SK-N-SH treated with all-trans-retinoic acid at 6 μM for 48 hours (cell line): ENCODE data around the gene SLC22A23.

Experiments used
- ATAC-seq: fragments of 200-7000 bp; cut with Tn5 transposase; 3 replicates; pipeline ENCODE4 v1.9.1; 2020; ENCODE audit warnings: mild to moderate bottlenecking, moderate library complexity
- ARNTL ChIP-seq: fragments of 450-650 bp; formaldehyde crosslinking; IDR thresholded peaks from 2 replicates; pipeline ENCODE4 v1.5.0; 2020; ENCODE audit warnings: low read depth, mild to moderate bottlenecking, moderate library complexity, borderline replicate concordance
- CSDC2 ChIP-seq: fragments of 250-450 bp; sonication (Bioruptor Pico); IDR thresholded peaks from 2 replicates; pipeline ENCODE4 v1.5.0; 2020; ENCODE audit warnings: mild to moderate bottlenecking, moderate library complexity
- ESRRG ChIP-seq: fragments of 250-450 bp; sonication (Bioruptor Pico); IDR thresholded peaks from 2 replicates; pipeline ENCODE4 v1.6.1; 2021; ENCODE audit warnings: mild to moderate bottlenecking
- GLIS3 ChIP-seq: fragments of 250-450 bp; sonication (Bioruptor Pico); IDR thresholded peaks from 2 replicates; pipeline ENCODE4 v1.5.0; 2020; ENCODE audit warnings: mild to moderate bottlenecking, moderate library complexity
- ISL1 ChIP-seq: fragments of 250-450 bp; sonication (Bioruptor Pico); IDR thresholded peaks from 2 replicates; pipeline ENCODE4 v2.1.2; 2022; ENCODE audit warnings: mild to moderate bottlenecking, moderate library complexity
- PPARA ChIP-seq: fragments of 250-450 bp; sonication (Bioruptor Pico); IDR thresholded peaks from 2 replicates; pipeline ENCODE4 v1.5.0; 2020; ENCODE audit warnings: mild to moderate bottlenecking, borderline replicate concordance
- RARB ChIP-seq: fragments of 250-450 bp; sonication (Bioruptor Pico); IDR thresholded peaks from 2 replicates; pipeline ENCODE4 v1.8.0; 2021; ENCODE audit warnings: mild to moderate bottlenecking, moderate library complexity
- SNAI2 ChIP-seq: fragments of 250-450 bp; sonication (Bioruptor Pico); IDR thresholded peaks from 2 replicates; pipeline ENCODE4 v1.5.0; 2020; ENCODE audit warnings: mild to moderate bottlenecking, moderate library complexity
- TCF4 ChIP-seq: fragments of 250-450 bp; sonication (Bioruptor Pico); IDR thresholded peaks from 2 replicates; pipeline ENCODE4 v1.8.0; 2021; ENCODE audit warnings: mild to moderate bottlenecking, moderate library complexity, borderline replicate concordance
- TOX ChIP-seq: fragments of 250-450 bp; sonication (Bioruptor Pico); IDR thresholded peaks from 2 replicates; pipeline ENCODE4 v1.8.0; 2021; ENCODE audit warnings: mild to moderate bottlenecking, moderate library complexity, borderline replicate concordance
- ZC3H10 ChIP-seq: fragments of 250-450 bp; sonication (Bioruptor Pico); IDR thresholded peaks from 2 replicates; pipeline ENCODE4 v1.5.1; 2021; ENCODE audit warnings: mild to moderate bottlenecking, moderate library complexity
- ZFP3 ChIP-seq: fragments of 250-450 bp; sonication (Bioruptor Pico); IDR thresholded peaks from 2 replicates; pipeline ENCODE4 v1.5.0; 2020; ENCODE audit warnings: mild to moderate bottlenecking, moderate library complexity
- ZFP30 ChIP-seq: fragments of 450-650 bp; formaldehyde crosslinking; IDR thresholded peaks from 2 replicates; pipeline ENCODE4 v1.5.0; 2022; ENCODE audit warnings: mild to moderate bottlenecking, moderate library complexity
- ZNF565 ChIP-seq: fragments of 450-650 bp; formaldehyde crosslinking; conservative IDR thresholded peaks from 2 replicates; pipeline ENCODE4 v1.5.0; 2020; ENCODE audit warnings: low read depth, mild to moderate bottlenecking, moderate library complexity
- ZNF70 ChIP-seq: fragments of 450-650 bp; formaldehyde crosslinking; IDR thresholded peaks from 2 replicates; pipeline ENCODE4 v1.5.0; 2020; ENCODE audit warnings: mild to moderate bottlenecking, moderate library complexity
- ZNF8 ChIP-seq: fragments of 450-650 bp; formaldehyde crosslinking; IDR thresholded peaks from 2 replicates; pipeline ENCODE4 v1.5.0; 2020; ENCODE audit warnings: mild to moderate bottlenecking, moderate library complexity
- TF ChIP-seq, protein P1 (sequence below): fragments of 250-450 bp; sonication (Bioruptor Pico); IDR thresholded peaks from 2 replicates; pipeline ENCODE4 v1.5.1; 2021; ENCODE audit warnings: mild to moderate bottlenecking, moderate library complexity
- TF ChIP-seq, protein P2 (sequence below): fragments of 250-450 bp; sonication (Bioruptor Pico); IDR thresholded peaks from 2 replicates; pipeline ENCODE4 v1.8.0; 2021; ENCODE audit warnings: low read depth, mild to moderate bottlenecking, moderate library complexity, borderline replicate concordance
- TF ChIP-seq, protein P3 (sequence below): fragments of 250-450 bp; sonication (Bioruptor Pico); IDR thresholded peaks from 2 replicates; pipeline ENCODE4 v1.5.1; 2020; ENCODE audit warnings: low read depth, mild to moderate bottlenecking, moderate library complexity
- TF ChIP-seq, protein P4 (sequence below): fragments of 250-450 bp; sonication (Bioruptor Pico); IDR thresholded peaks from 2 replicates; pipeline ENCODE4 v1.8.0; 2020; ENCODE audit warnings: mild to moderate bottlenecking, moderate library complexity, borderline replicate concordance
- TF ChIP-seq, protein P5 (sequence below): fragments of 250-450 bp; sonication (Bioruptor Pico); IDR thresholded peaks from 2 replicates; pipeline ENCODE4 v1.5.0; 2020; ENCODE audit warnings: mild to moderate bottlenecking, moderate library complexity

SLC22A23 gene

DNA sequence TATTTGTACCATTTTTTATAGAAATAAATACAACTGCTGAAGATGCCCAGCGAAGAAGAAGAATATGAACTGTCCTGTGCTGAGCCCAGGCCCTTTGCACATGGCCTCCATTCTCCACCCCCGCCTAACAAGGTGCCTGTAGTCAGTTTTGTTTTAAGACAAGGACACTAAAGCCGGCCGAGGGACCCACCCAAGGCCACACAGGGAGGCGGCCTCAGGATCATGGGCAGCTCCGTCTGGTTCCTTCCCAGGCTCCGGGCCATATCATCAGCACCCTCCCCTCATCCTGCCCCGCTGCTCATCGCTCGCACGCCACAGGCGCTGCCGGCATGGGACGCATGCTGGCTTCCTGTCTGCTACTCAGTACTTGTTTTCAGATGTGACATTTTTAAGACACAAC lies 176.8 kb downstream of the SLC22A23 start:
- no peak for TF ChIP-seq ZC3H10 (CRISPR knock-in tag)
- no peak for TF ChIP-seq ZFP3 (CRISPR knock-in tag)
- TF ChIP-seq TOX (CRISPR knock-in tag): no peak
- no peak for TF ChIP-seq ISL1 (CRISPR knock-in tag)
- ATAC-seq: no peak

DNA sequence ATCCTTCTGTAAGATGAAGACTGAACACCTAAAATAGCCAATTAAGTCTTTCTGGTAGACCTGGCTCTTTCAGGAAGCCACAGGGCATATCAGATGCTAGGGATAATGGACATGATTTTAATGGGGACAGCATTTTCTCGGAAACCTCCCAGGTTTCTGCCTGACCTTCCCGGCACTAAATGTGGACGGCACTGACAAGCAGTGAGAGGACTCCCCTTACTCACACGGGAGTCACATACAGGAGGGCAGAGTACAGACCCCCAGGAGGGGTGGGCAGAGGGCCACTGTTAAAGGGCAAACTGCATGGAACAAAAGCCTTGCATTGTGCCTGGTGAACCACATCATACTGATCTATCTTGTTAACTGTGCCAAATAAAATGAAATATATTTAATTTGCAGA lies 178.2 kb downstream of the SLC22A23 start:
- TF ChIP-seq ZFP3 (CRISPR knock-in tag) (no peak), ARNTL (no peak), TOX (CRISPR knock-in tag) (no peak), ZFP30 (CRISPR knock-in tag) (no peak), ZC3H10 (CRISPR knock-in tag) (no peak), RARB (CRISPR knock-in tag) (no peak), PPARA (CRISPR knock-in tag) (no peak), ZNF8 (CRISPR knock-in tag) (no peak), TCF4 (CRISPR knock-in tag) (no peak), GLIS3 (CRISPR knock-in tag) (no peak), CSDC2 (CRISPR knock-in tag) (no peak), ZNF70 (CRISPR knock-in tag) (no peak), ZNF565 (CRISPR knock-in tag) (no peak), SNAI2 (CRISPR knock-in tag) (no peak)
- TF ChIP-seq, protein P1, sequence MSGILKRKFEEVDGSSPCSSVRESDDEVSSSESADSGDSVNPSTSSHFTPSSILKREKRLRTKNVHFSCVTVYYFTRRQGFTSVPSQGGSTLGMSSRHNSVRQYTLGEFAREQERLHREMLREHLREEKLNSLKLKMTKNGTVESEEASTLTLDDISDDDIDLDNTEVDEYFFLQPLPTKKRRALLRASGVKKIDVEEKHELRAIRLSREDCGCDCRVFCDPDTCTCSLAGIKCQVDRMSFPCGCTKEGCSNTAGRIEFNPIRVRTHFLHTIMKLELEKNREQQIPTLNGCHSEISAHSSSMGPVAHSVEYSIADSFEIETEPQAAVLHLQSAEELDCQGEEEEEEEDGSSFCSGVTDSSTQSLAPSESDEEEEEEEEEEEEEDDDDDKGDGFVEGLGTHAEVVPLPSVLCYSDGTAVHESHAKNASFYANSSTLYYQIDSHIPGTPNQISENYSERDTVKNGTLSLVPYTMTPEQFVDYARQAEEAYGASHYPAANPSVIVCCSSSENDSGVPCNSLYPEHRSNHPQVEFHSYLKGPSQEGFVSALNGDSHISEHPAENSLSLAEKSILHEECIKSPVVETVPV (CRISPR knock-in tag): no peak
- TF ChIP-seq, protein P2, sequence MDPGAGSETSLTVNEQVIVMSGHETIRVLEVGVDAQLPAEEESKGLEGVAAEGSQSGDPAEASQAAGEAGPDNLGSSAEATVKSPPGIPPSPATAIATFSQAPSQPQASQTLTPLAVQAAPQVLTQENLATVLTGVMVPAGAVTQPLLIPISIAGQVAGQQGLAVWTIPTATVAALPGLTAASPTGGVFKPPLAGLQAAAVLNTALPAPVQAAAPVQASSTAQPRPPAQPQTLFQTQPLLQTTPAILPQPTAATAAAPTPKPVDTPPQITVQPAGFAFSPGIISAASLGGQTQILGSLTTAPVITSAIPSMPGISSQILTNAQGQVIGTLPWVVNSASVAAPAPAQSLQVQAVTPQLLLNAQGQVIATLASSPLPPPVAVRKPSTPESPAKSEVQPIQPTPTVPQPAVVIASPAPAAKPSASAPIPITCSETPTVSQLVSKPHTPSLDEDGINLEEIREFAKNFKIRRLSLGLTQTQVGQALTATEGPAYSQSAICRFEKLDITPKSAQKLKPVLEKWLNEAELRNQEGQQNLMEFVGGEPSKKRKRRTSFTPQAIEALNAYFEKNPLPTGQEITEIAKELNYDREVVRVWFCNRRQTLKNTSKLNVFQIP (CRISPR knock-in tag): no peak
- TF ChIP-seq, protein P3, sequence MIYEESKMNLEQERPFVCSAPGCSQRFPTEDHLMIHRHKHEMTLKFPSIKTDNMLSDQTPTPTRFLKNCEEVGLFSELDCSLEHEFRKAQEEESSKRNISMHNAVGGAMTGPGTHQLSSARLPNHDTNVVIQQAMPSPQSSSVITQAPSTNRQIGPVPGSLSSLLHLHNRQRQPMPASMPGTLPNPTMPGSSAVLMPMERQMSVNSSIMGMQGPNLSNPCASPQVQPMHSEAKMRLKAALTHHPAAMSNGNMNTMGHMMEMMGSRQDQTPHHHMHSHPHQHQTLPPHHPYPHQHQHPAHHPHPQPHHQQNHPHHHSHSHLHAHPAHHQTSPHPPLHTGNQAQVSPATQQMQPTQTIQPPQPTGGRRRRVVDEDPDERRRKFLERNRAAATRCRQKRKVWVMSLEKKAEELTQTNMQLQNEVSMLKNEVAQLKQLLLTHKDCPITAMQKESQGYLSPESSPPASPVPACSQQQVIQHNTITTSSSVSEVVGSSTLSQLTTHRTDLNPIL (CRISPR knock-in tag): no peak
- TF ChIP-seq, protein P4, sequence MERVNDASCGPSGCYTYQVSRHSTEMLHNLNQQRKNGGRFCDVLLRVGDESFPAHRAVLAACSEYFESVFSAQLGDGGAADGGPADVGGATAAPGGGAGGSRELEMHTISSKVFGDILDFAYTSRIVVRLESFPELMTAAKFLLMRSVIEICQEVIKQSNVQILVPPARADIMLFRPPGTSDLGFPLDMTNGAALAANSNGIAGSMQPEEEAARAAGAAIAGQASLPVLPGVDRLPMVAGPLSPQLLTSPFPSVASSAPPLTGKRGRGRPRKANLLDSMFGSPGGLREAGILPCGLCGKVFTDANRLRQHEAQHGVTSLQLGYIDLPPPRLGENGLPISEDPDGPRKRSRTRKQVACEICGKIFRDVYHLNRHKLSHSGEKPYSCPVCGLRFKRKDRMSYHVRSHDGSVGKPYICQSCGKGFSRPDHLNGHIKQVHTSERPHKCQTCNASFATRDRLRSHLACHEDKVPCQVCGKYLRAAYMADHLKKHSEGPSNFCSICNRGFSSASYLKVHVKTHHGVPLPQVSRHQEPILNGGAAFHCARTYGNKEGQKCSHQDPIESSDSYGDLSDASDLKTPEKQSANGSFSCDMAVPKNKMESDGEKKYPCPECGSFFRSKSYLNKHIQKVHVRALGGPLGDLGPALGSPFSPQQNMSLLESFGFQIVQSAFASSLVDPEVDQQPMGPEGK: no peak
- TF ChIP-seq, protein P5, sequence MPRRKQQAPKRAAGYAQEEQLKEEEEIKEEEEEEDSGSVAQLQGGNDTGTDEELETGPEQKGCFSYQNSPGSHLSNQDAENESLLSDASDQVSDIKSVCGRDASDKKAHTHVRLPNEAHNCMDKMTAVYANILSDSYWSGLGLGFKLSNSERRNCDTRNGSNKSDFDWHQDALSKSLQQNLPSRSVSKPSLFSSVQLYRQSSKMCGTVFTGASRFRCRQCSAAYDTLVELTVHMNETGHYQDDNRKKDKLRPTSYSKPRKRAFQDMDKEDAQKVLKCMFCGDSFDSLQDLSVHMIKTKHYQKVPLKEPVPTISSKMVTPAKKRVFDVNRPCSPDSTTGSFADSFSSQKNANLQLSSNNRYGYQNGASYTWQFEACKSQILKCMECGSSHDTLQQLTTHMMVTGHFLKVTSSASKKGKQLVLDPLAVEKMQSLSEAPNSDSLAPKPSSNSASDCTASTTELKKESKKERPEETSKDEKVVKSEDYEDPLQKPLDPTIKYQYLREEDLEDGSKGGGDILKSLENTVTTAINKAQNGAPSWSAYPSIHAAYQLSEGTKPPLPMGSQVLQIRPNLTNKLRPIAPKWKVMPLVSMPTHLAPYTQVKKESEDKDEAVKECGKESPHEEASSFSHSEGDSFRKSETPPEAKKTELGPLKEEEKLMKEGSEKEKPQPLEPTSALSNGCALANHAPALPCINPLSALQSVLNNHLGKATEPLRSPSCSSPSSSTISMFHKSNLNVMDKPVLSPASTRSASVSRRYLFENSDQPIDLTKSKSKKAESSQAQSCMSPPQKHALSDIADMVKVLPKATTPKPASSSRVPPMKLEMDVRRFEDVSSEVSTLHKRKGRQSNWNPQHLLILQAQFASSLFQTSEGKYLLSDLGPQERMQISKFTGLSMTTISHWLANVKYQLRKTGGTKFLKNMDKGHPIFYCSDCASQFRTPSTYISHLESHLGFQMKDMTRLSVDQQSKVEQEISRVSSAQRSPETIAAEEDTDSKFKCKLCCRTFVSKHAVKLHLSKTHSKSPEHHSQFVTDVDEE (CRISPR knock-in tag): no peak
- TF ChIP-seq, all 23 proteins: peak for 0

DNA sequence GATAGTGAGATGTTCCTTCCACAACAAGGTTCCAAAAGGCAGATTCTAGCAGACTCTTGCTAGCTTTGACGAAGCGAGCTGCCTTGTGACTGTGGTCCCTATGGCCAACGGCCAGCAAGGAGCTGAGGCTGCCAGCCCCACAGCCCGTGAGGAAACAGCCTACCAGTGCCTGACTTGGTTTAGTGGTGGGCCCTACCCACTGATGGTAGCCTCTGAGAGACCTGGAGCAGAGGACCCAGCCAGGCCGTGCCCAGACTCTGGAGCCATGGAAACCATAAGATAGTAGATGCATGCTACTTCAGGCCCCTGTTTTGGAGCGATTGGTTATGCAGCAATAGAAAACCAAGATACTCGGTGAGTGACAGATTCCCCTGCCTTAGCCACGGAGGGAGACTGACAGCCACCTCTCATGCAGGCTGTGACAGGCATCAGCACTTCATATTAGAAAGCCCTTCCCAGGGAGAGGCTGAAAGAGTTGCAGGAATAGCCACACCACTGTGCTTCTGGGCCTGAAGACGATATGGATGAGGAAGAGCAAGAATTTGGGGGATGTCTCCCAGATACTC lies 178.9 kb downstream of the SLC22A23 start:
- ATAC-seq: no peak
- TF ChIP-seq GLIS3 (CRISPR knock-in tag) (no peak), ZFP3 (CRISPR knock-in tag) (no peak), PPARA (CRISPR knock-in tag) (no peak), TOX (CRISPR knock-in tag) (no peak), ESRRG (CRISPR knock-in tag) (no peak), ZC3H10 (CRISPR knock-in tag) (no peak), ZNF565 (CRISPR knock-in tag) (no peak), SNAI2 (CRISPR knock-in tag) (no peak)
- TF ChIP-seq, protein P2 (CRISPR knock-in tag): no peak
- TF ChIP-seq, protein P4: no peak
- TF ChIP-seq, protein P1 (CRISPR knock-in tag): no peak

More for the DNA sequence above, 178.2 kb downstream of the SLC22A23 start:
- ATAC-seq: no peak
